AG20443 (cell line): ENCODE data around the gene NPFFR1.

ENCODE experiments used
- DNase-seq: peaks from one replicate; pipeline ENCODE4 v3.0.0; 2012; ENCODE audit warnings: low spot score, mixed read lengths

NPFFR1 gene

GRCh38 chr10:70283445-70284399 lies at the start of gene NPFFR1:
Gene NPFFR1 (minus strand): TSS chr10:70284004. CDS start chr10:70283676, 328 bp downstream.
- DNase-seq = no peak

- no peak for DNase-seq
Measured at GRCh38 chr10:70333268-70333667, 49.5 kb upstream of the NPFFR1 start.

GRCh38 chr10:70331486-70332268 lies 47.9 kb upstream of the NPFFR1 start:
- peak; percentile 83 for DNase-seq

- no peak for DNase-seq
Measured at GRCh38 chr10:70331160-70331485, 47.3 kb upstream of the NPFFR1 start.

GRCh38 chr10:70330671-70331070 lies 46.9 kb upstream of the NPFFR1 start:
- no peak for DNase-seq

DNA sequence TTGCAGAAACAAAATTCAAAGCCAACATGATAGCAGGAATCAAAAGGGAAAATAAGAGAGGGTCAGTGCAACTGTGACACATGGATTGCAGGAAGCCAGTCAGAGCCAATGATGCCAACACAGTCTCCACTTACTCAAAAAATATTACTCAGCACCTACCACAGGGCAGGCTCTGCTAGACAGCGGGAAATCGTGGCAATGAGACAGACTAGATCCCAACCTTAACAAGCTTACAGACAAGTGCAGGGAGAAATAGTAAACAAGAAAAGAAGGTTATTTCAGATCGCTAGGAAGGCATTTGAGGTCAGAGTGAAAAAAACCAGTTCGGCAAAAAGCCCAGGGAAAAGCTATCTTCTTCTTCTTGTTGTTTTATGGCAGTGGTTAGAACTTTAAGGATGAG lies 45.2 kb upstream of the NPFFR1 start:
- no peak for DNase-seq

DNA sequence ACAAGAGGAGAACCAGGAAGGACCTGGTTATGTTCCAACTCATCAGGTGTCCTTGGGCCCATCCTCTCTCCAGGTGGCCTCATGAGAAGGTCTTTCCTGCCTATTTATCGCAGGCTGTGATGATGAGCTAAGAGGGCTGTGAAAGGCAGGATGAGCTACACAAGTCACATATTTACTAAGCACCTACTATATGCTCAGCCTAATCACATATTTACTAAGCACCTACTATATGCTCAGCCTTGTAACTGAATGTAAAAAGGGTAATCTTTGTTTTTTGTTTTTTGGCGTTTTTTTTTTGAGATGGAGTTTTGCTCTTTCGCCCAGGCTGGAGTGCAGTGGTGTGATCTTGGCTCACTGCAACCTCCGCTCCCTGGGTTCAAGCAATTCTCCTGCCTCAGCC lies 44.2 kb upstream of the NPFFR1 start:
- DNase-seq = no peak

DNA sequence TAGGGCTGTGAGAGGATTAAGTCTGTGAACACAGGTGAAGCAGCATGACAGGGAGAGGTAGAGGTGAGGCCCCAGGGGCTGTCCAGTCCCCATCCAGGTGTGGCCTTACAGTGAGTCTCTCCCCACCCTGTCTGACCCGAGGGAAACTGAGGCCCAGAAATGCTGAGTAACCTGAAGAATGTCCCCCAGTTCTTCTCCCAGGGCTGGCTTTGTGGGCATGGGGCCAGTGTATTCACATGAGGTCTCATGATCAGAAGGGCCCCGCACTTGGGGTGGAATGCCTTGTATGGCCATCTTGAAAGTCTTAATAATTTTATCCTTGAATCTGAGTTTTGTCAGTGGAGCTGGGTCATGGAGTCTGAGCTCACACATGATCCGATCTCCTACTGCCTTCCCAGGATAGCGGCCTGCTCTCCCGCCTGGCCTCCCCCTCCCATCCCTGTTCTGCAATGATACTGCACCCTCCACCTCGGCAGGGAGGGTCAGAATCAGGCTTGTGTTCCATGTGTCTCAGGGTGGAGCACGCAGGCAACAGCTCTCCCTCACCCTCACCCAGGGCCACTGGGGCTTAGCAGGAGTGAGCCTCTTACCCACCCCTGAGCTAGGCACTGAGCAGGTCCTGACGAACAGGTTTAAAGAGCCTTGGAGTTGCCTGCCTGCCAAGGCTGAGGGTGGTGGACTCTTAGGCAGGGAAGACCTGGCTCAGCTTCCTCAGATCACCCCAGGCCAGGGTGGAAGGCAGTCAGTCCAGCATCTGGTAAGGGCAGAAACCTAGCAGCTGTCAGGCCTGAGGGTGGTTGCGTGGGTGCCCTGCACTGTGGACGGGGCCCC lies 41.4 kb upstream of the NPFFR1 start:
- no peak for DNase-seq

DNA sequence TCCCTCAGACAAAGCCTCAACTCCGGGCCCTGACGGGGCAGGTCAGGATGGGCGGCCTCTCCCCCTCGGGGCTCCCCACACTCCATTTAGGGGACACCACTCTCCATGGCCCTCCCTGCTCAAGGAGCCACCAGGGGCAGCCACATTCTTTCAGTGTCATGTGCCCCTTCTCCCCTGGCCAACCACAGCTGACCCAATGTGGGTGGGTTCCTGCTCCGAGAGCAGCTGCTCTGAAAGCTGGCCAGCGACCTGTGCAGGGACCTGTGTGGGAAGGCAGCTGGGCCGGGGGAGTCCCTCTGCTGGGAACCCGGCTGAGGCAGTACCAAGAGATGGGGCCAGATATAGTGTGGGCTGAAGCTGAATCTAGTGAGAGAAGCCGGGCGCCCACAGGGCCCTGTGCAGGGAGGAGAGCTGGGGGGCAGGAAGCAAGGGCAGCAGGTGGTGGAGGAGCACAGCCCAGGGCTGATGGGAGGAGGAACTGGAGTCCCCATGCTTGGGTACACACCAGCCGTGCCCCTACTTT lies 40.6 kb upstream of the NPFFR1 start:
- no peak for DNase-seq

DNA sequence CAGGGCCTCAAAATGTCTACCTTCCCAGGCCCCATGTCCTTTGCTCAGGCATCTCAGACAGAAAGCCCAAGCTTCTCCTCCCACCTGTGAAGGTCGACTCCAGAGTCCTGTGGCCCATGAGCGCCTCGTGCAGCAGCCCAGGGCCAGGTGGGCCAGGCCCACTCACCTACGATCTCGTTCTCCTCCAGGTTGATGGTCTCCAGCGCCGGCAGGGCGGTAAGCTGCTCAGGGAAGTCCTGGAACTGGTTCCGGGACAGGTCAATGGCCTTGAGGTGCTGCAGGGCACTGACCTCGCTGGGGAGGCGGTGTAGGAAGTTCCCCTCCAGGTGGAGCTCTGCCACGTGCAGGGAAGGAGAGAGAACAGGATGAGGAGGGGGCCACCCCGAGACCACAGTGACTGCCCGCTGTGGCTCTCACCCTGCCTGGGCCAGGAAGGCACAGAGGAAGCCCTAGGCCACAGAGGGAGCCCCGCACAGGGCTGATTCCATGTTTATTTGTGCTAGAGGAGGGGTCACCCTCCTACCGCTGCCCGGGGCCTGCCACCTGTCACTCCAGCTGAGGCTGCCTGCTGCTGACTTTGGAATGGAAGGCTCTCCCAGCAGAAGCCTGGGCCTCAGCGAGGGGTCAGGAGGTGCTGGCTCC lies 40.0 kb upstream of the NPFFR1 start:
- DNase-seq = no peak

DNA sequence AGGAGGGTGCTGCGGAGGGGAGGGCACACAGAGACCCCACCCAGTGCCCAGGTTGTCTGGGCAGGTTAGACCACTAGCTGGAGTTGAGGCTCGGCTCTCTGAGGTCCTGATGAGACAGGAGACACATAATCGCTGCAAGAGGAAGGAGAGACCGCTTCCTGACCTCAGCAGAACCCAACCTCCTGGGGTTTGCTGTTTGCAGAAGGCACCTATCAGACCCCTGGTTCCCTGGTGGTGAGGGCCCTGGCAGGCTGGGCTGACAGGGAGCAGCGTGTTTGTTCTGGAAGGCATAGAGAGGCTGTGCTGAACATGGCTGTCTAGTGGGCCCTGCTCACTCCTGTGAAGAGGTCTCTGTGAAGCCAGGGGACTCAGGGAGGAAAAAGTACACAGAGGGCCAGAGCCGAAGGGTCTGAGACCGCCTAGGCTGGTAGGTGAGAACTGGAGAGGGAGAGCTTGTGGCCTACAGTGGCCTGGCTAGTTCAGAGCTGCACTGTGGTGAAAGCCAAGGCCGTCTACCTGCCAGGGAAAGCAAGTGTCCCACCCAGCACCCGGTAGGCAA lies 39.4 kb upstream of the NPFFR1 start:
- DNase-seq = no peak

GRCh38 chr10:70321897-70322890 lies 38.4 kb upstream of the NPFFR1 start:
- DNase-seq = no peak

- no peak for DNase-seq
Measured at GRCh38 chr10:70321233-70321632, 37.4 kb upstream of the NPFFR1 start.

- peak; percentile 68 for DNase-seq
Measured at GRCh38 chr10:70320751-70321150, 36.9 kb upstream of the NPFFR1 start.

GRCh38 chr10:70319824-70320223 lies 36.0 kb upstream of the NPFFR1 start:
- DNase-seq = no peak

- DNase-seq = no peak
Measured at GRCh38 chr10:70319183-70319582, 35.4 kb upstream of the NPFFR1 start.

DNA sequence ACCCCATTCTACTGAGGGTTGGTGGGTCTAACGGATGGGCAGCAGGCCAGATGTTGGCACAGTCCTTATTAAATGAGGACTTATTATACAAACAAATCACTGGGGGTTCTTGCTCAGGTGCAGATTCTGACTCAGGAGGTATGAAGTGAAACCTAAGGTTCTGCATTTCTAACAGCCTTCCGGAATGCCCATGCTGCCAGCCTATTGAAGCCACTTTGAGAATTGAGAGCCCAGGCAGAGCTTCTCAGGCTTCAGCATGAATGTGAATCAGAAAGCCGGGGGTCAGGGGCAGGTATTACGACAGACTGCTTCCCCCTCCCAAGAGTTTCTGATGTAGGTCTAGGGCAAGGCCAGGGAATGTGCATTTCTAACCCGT lies 34.1 kb upstream of the NPFFR1 start:
- no peak for DNase-seq

DNA sequence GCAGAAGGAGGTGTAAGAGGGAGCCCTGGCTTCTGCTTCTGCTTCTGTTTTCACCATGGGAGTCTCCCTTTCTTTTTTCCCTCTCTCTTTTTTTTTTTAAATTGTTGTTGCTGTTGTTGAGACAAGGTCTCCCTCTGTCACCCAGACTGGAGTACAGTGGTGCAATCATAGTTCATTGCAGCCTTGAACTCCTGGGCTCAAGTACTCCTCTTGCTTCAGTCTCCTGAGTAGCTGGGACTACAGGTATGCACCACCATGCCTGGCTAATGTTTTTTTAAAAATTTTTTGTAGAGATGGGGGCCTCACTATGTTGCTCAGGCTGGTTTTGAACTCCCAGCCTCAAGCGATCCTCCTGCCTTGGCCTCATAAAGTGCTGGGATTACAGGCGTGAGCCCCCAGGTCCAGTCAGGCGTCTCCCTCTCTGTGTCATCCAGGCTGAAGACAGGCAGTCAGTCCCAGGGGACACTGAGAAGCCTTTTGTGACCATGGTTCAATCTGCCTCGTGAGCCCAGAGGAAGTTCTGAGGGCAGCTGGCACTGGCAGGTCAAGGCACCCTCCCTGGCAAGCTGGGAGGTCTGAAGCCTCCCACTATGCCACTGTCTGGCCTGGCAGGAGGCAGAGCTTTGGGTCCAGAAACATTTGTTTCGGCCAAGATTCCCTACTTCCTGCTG lies 33.6 kb upstream of the NPFFR1 start:
- no peak for DNase-seq

DNA sequence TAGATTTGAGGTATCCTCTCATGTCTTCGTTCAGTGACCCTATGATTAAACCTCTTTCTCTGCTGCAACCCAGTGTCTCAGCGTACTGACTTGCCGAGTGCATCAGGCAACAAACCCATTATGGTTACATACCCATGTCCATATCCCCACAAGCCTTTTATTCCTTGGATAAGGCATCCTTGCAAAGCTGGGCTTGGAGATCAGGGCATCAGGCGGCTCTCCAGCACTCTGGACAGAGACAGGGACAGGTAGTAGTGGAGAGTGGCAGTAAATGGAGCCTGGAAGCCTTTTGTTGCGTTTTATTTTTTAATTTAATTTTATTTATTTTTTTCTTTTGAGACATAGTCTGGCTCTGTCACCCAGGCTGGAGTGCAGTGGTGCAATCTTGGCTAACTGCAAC lies 32.0 kb upstream of the NPFFR1 start:
- no peak for DNase-seq
